Right forelimb (tissue), 1 donor: ENCODE results near the gene MPST.
"Not testable (repeated sequence)": the region's sequence is repeated elsewhere in the genome, so short reads cannot be mapped to it uniquely, and the experiment has no call there.

Source experiments
- DNase-seq: peaks from one replicate; pipeline ENCODE4 v3.0.0-alpha.2; 2018

Gene MPST

DNA sequence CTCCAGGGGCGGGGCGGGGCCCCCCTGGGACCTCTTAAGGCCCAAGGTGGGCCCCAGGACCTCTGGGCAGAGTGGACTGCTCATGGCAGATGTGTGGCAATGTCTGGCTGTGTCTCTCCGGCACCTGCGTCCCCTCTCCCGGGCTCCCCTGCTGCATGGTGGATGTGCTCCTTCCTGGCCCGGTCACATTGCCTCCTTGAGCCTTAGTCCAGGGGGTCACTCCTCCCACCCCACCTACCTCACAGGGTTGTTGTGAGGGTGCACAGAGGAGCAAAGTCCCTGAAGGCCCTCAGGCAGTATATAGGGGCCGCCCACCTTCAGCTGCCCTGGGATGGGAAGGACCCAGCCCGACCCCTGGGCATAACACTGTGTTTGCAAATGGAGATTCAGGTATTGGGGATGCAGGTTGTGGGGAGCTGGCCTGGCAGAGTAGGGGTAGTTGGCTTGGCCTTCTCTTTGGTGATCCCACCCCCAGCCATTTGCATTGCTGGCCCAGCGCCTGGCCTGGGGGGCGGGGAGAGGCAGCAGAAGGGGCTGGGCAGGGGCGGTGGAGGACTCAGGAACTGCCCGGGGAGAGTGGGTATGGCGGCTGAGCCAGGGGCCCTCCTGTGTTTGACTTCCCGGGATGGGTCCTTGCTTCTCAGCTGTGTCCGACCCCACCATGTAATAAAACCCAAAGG lies 43.3 kb downstream of the MPST start:
- DNase-seq: no peak

- DNase-seq: no peak
Measured at GRCh38 chr22:37063431-37064420, 44.2 kb downstream of the MPST start.

GRCh38 chr22:37064553-37064952 lies 45.0 kb downstream of the MPST start:
- no peak for DNase-seq

GRCh38 chr22:37065180-37065579 lies 45.6 kb downstream of the MPST start:
- DNase-seq: no peak

- DNase-seq: no peak
Measured at GRCh38 chr22:37065961-37066360, 46.4 kb downstream of the MPST start.

DNA sequence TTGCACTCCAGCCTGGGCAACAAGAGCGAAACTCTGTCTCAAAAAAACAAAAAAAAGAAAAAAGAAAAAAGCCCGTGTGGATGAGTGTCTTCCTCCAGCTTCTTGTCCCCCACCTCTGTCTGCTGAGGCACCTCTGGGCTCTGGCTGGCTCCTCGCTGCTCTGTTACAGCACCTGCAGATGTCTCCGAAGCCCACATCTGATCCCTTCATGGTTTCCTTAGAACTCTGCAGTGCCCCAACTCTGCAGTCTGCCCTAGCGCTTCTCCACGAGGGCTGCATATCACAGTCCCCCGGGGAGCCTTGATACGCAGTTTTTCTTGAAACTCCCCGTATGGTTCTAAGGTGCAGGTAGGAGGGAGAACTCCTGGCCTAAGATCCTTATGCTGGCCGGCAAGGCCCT lies 47.9 kb downstream of the MPST start:
- DNase-seq: no peak

GRCh38 chr22:37068859-37069258 lies 49.3 kb downstream of the MPST start:
- no peak for DNase-seq

DNA sequence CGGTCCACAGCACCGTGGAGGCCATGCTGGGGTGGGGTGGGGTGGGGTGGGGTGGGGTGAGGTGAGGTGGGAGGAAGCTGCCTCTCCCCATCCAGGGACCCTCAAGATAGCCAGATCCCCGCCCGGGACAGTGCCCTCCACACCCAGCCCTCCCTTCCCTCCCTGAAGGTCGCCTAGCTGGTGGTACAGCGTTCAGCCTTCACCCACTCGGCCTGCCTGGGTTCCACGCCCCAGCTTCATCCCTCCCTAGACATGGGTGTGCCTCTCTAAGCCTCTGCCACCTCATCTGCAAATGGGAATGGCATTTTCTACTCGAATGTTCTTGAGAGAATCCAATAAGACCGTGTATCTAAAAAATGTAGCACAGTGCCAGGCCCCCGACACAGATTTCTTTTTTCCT lies 49.8 kb downstream of the MPST start:
- DNase-seq: no peak

DNA sequence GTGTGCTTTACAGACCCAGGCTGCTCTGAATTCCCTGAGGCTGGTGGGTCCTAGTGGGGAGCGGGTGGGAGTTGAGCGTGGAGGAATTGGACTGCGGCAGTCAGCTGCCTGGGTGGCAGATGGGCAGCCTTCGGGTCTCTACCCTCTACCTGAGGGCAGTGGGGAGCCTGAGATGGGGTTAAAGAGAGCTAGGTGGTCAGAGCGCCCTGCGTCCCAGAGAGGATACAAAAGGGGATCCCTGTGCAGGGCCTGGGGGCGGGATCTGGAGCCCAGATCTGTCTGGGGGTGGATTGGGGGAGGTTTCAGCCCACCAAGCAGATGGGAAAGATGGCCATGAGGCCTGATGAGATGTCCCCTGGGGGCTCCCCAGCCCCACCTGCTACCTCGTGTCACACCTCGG lies 50.2 kb downstream of the MPST start:
- no peak for DNase-seq

DNA sequence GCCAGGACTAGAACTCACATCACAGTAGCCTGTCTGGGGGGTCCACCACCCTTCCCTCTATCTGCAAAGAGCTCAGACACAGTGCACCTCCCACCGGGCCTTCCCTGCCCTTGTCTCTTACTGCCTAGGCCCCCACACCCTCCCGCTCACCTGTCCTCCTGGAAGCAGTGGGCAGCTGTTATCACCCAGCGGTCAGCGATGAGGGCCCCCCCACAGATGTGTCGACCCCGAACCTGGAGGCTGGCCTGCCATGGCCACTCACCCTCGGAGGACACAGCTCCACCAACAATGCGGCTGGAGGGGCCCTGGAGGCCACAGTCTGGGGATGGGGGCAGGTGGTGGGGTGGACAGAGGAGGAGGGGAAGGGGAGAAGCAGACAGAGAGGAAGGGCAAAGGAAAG lies 50.8 kb downstream of the MPST start:
- DNase-seq: no peak

GRCh38 chr22:37070744-37071143 lies 51.2 kb downstream of the MPST start:
- DNase-seq: no peak

GRCh38 chr22:37071850-37072592 lies 52.5 kb downstream of the MPST start:
- not testable (repeated sequence) for DNase-seq

- DNase-seq: no peak
Measured at GRCh38 chr22:37072673-37073072, 53.1 kb downstream of the MPST start.

- DNase-seq: no peak
Measured at GRCh38 chr22:37074537-37074936, 55.0 kb downstream of the MPST start.

- DNase-seq: no peak
Measured at GRCh38 chr22:37075046-37075445, 55.5 kb downstream of the MPST start.

DNA sequence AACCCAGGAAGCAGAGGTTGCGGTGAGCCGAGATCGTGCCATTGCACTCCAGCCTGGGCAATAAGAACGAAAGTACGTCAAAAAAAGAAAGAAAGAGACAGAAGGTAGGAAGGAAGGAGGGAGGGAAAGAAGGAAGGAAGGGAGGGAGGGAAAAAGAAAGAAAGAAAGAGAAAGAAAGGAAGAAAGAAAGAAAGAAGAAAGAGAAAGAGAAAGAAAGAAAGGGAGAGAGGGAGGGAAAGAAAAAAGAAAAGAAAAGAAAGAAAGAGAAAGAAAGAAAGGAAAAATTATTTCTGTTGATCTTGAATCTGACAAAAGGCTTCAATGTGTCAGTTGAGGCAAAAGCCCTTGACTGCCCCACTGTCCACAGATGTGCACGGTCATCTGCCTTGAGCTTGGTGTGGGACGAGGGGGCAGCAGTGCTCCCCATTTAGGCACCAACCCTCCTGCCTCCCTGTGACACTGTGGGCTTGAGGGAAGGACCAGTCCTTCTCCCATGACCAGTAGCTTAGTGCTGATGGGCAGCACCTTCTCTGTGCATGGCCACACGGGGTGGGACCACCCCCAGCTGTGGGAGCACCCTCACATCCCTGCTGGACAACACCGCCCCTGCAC lies 56.4 kb downstream of the MPST start:
- DNase-seq: no peak

GRCh38 chr22:37077802-37078448 lies 58.4 kb downstream of the MPST start:
- DNase-seq: peak; percentile 79

- no peak for DNase-seq
Measured at GRCh38 chr22:37079158-37079557, 59.6 kb downstream of the MPST start.
